SK-N-SH (cell line): Measurements from ENCODE around the gene ATF6B. TPM values are rescaled to one million over a fixed set of nuclear protein-coding genes. Genes with fewer than 3 reads are reported as not detected.

Experiments
- CTCF ChIA-PET: fragments of 300-600, 350-600 bp; formaldehyde crosslinking; extraction: SDS; loops from one replicate; lab custom pipeline; 2021; lab: Yijun Ruan, JAX
- POLR2A ChIA-PET: fragments of 350-600 bp; sonication (Branson Sonifier 250); formaldehyde crosslinking; extraction: SDS; loops from one replicate; lab custom pipeline; 2020; ENCODE audit warnings: antibody characterized with exemption, inconsistent platforms; lab: Yijun Ruan, JAX
- DNase-seq: peaks from one replicate; pipeline ENCODE4 v3.0.0; 2012
- H2AFZ ChIP-seq: fragments of 200-600 bp; sonication (generic); 2 replicates; pipeline ENCODE4 v1.8.1; 2016; ENCODE audit warnings: antibody characterized with exemption, mild to moderate bottlenecking, low read depth
- H3F3A ChIP-seq: fragments of 200-600 bp; sonication (generic); replicated peaks from 2 replicates; pipeline ENCODE3; 2016; ENCODE audit warnings: antibody characterized with exemption, mild to moderate bottlenecking; ENCODE audit not compliant: insufficient read depth
- H3K27ac ChIP-seq, 2 experiments: fragments of 200-500 bp in 1 of 2; fragments of 200-600 bp in 1 of 2; sonication (Bioruptor generic) in 1 of 2; sonication (generic), shearing (Covaris generic) in 1 of 2; 2 replicates each; pipeline versions ENCODE4 v1.5.1 to v1.6.1; 2014 to 2016; ENCODE audit warnings: low read depth in 2 of 2, inconsistent platforms in 1 of 2, low read length in 1 of 2, mild to moderate bottlenecking in 1 of 2, mixed read lengths in 1 of 2
- H3K27me3 ChIP-seq: fragments of 200-600 bp; sonication (generic), shearing (Covaris generic); 2 replicates; pipeline ENCODE4 v1.6.1; 2016; ENCODE audit warnings: mixed run types; ENCODE audit not compliant: insufficient read depth
- H3K36me3 ChIP-seq, 2 experiments: fragments of 200-500 bp in 1 of 2; fragments of 200-600 bp in 1 of 2; sonication (Bioruptor generic) in 1 of 2; sonication (generic) in 1 of 2; replicated peaks in 1 of 2; 2 replicates each; pipeline versions ENCODE3 to v1.5.1; 2014 to 2016; ENCODE audit warnings: low read length in 1 of 2, mild to moderate bottlenecking in 1 of 2; ENCODE audit not compliant: insufficient read depth in 2 of 2, control insufficient read depth in 1 of 2
- H3K4me1 ChIP-seq, 2 experiments: fragments of 200-500 bp in 1 of 2; fragments of 200-600 bp in 1 of 2; sonication (Bioruptor generic) in 1 of 2; sonication (generic), shearing (Covaris generic) in 1 of 2; 2 replicates each; pipeline versions ENCODE4 v1.5.1 to v1.6.1; 2014 to 2016; ENCODE audit warnings: low read depth in 1 of 2, low read length in 1 of 2, mixed run types in 1 of 2; ENCODE audit not compliant: insufficient read depth in 2 of 2, control insufficient read depth in 1 of 2
- H3K4me2 ChIP-seq: fragments of 200-600 bp; sonication (generic), shearing (Covaris generic); 2 replicates; pipeline ENCODE4 v1.6.1; 2017; ENCODE audit warnings: mixed run types
- H3K4me3 ChIP-seq, 2 experiments: fragments of 200-500 bp in 1 of 2; fragments of 200-600 bp in 1 of 2; sonication (Bioruptor generic) in 1 of 2; sonication (generic), shearing (Covaris generic) in 1 of 2; 2 replicates each; pipeline versions ENCODE4 v1.5.1 to v1.8.1; 2014 to 2016; ENCODE audit warnings: low read depth in 2 of 2, inconsistent platforms in 1 of 2, low read length in 1 of 2, mild to moderate bottlenecking in 1 of 2, mixed read lengths in 1 of 2, moderate library complexity in 1 of 2
- H3K79me2 ChIP-seq: fragments of 200-600 bp; sonication (generic); 2 replicates; pipeline ENCODE4 v1.8.1; 2017; ENCODE audit warnings: mild to moderate bottlenecking; ENCODE audit not compliant: insufficient read depth
- H3K9ac ChIP-seq: fragments of 200-600 bp; sonication (generic); 2 replicates; pipeline ENCODE4 v1.6.1; 2017; ENCODE audit warnings: mixed run types
- H3K9me2 ChIP-seq: fragments of 200-600 bp; sonication (generic); 2 replicates; pipeline ENCODE4 v1.6.1; 2017; ENCODE audit warnings: mixed run types
- H3K9me3 ChIP-seq: fragments of 200-600 bp; sonication (generic); 2 replicates; pipeline ENCODE4 v1.6.1; 2017; ENCODE audit warnings: mixed run types, mild to moderate bottlenecking, moderate library complexity
- H4K20me1 ChIP-seq: fragments of 200-600 bp; sonication (generic); 2 replicates; pipeline ENCODE4 v1.6.1; 2017; ENCODE audit warnings: mild to moderate bottlenecking, mixed run types; ENCODE audit not compliant: insufficient read depth
- CHD2 ChIP-seq: fragments of 150-350 bp; IDR thresholded peaks from 2 replicates; pipeline ENCODE4 v1.6.1; 2018; ENCODE audit warnings: low read length; ENCODE audit not compliant: partially characterized antibody
- EP300 ChIP-seq, 2 experiments: IDR thresholded peaks; 2 replicates each; pipeline versions ENCODE4 v1.4.0 to v1.6.1; 2012; ENCODE audit warnings: borderline replicate concordance in 1 of 2, low read depth in 1 of 2, low read length in 1 of 2
- GABPA ChIP-seq: IDR thresholded peaks from 2 replicates; pipeline ENCODE4 v1.4.0; 2012; ENCODE audit warnings: low read depth, mild to moderate bottlenecking
- GATA2 ChIP-seq: sonication (generic); formaldehyde crosslinking; IDR thresholded peaks from 2 replicates; pipeline ENCODE4 v1.5.0; 2020; ENCODE audit warnings: mild to moderate bottlenecking, missing genetic modification reagents
- MXI1 ChIP-seq: IDR thresholded peaks from 2 replicates; pipeline ENCODE4 v1.6.1; 2012; ENCODE audit warnings: mild to moderate bottlenecking, low read depth, low read length, improper control_type of control experiment
- RAD21 ChIP-seq: IDR thresholded peaks from 2 replicates; pipeline ENCODE4 v1.6.1; 2012; ENCODE audit warnings: mild to moderate bottlenecking, low read length
- RCOR1 ChIP-seq: fragments of 150-350 bp; IDR thresholded peaks from 2 replicates; pipeline ENCODE4 v1.6.1; 2017; ENCODE audit warnings: antibody characterized with exemption, low read length
- TEAD4 ChIP-seq: IDR thresholded peaks from 2 replicates; pipeline ENCODE4 v1.4.0; 2012; ENCODE audit warnings: mild to moderate bottlenecking, borderline replicate concordance; ENCODE audit not compliant: insufficient read depth
- WGBS: methylation state at CpG from one replicate; pipeline ENCODE4 v1.1.6; 2017; ENCODE audit warnings: low lambda C conversion rate; 5-methylcytosine and 5-hydroxymethylcytosine counted together
- polyA plus RNA-seq, 3 experiments: library from polyadenylated mRNA; depleted of rRNA; stranded (reverse); fragments of >200 nt; gene quantifications; 2 replicates each; pipeline ENCODE4 v1.2.3, GENCODE V29; 2012
- TF ChIP-seq, protein P1 (sequence below): fragments of 150-350 bp; IDR thresholded peaks from 2 replicates; pipeline ENCODE4 v1.6.1; 2016; ENCODE audit warnings: mild to moderate bottlenecking, low read depth, low read length
- TF ChIP-seq, protein P2 (sequence below): fragments of 200-600 bp; sonication (generic); IDR thresholded peaks from 2 replicates; pipeline ENCODE4 v1.6.1; 2017; ENCODE audit warnings: antibody characterized with exemption, mild to moderate bottlenecking, moderate library complexity

ATF6B gene
- polyA plus RNA-seq, 1 of the 3 experiments (the other 2 are of a cell fraction): 61.3 TPM

DNA sequence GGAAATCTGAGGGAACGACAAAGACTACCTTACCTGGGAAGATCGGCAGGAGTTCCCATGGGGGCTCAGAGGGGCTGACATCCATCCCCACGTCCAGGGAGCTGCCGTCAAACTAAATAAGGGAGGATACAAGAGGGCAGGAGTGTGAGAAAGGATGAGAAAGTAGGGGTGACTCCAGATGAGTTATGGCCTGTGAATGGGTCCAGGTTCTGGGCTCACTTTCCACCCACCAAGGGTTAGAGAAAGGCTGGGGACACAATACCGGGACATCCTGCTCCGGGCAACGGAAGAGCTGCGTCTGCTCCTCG lies 683 bp downstream of the ATF6B start:
- DNase-seq: no peak
- peak overlapping the region; percentile 75 to 92 for H3K4me3 ChIP-seq
- no peaks in the 10 kb centered on the region for H3K9me3 ChIP-seq
- peak overlapping the region; percentile 77 for H3K4me2 ChIP-seq
- H3K9ac ChIP-seq: peak overlapping the region; percentile 91
- H3K9me2 ChIP-seq: no peaks in the 10 kb centered on the region
- 8% methylated on average over 6 of the region's 9 CpGs for WGBS
- peaks cover 46% of the 10 kb centered on the region for H3K79me2 ChIP-seq
- ChIA-PET POLR2A (interaction anchor here (0.7 to 1.7 kb wide), 2 partner anchors 11 to 50 kb away, joined by 3 to 7 read pairs; no protein-coding TSS in a partner anchor), CTCF (interaction anchor here (0.8 to 6.2 kb wide), 4 partner anchors 10 to 826 kb away, joined by 3 to 43 read pairs (median 10); no protein-coding TSS in a partner anchor)
- no peaks in the 10 kb centered on the region for H3K27me3 ChIP-seq
- no peak overlapping the region; the same call in 1 of the 2 replicates for H2AFZ ChIP-seq
- H3K4me1 ChIP-seq: peaks cover 18 to 22% of the 10 kb centered on the region in 2 experiments; a peak in 3 of 4 replicates
- H3K27ac ChIP-seq: peak overlapping the region; percentile 12 to 95; a peak in 2 of 4 replicates
- TF ChIP-seq EP300 (IDR thresholded peaks at IDR 0.05; ENCODE audit: borderline replicate concordance in 1 of 2, low read depth in 1 of 2, low read length in 1 of 2) (no peak), RAD21 (no peak), TEAD4 (no peak), RCOR1 (no peak), CHD2 (no peak), MXI1 (no peak), GABPA (no peak)
- TF ChIP-seq, protein P1, sequence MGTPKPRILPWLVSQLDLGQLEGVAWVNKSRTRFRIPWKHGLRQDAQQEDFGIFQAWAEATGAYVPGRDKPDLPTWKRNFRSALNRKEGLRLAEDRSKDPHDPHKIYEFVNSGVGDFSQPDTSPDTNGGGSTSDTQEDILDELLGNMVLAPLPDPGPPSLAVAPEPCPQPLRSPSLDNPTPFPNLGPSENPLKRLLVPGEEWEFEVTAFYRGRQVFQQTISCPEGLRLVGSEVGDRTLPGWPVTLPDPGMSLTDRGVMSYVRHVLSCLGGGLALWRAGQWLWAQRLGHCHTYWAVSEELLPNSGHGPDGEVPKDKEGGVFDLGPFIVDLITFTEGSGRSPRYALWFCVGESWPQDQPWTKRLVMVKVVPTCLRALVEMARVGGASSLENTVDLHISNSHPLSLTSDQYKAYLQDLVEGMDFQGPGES: no peak
- TF ChIP-seq, protein P2, sequence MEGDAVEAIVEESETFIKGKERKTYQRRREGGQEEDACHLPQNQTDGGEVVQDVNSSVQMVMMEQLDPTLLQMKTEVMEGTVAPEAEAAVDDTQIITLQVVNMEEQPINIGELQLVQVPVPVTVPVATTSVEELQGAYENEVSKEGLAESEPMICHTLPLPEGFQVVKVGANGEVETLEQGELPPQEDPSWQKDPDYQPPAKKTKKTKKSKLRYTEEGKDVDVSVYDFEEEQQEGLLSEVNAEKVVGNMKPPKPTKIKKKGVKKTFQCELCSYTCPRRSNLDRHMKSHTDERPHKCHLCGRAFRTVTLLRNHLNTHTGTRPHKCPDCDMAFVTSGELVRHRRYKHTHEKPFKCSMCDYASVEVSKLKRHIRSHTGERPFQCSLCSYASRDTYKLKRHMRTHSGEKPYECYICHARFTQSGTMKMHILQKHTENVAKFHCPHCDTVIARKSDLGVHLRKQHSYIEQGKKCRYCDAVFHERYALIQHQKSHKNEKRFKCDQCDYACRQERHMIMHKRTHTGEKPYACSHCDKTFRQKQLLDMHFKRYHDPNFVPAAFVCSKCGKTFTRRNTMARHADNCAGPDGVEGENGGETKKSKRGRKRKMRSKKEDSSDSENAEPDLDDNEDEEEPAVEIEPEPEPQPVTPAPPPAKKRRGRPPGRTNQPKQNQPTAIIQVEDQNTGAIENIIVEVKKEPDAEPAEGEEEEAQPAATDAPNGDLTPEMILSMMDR: no peak
- H3F3A ChIP-seq: peaks cover 5% of the 10 kb centered on the region
- H4K20me1 ChIP-seq: no peaks in the 10 kb centered on the region
- H3K36me3 ChIP-seq: peaks cover 11 to 13% of the 10 kb centered on the region in 2 experiments

DNA sequence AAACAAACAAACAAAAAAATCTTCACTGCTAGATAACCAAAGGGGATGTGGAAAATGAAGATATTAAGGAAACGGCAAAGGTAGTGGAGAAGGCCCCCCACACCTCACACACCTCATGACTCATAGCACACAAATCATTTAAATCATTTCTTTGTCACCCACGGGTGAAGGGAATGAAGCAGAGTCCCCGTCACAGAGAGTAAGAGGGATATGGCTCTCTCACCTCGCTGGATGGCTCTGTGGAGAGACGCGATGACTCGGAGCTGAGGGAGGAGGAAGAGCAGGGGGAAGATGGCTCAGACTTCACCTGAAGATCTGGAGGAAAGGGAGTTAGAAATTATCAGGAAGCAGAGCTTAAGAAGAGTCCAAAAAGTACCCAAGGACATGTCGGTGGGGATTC lies 1.2 kb downstream of the ATF6B start:
- Histone ChIP-seq H3K9me2 (no peaks in the 10 kb centered on the region), H3K4me3 (peak overlapping the region; percentile 75 to 92), H3K4me2 (peak overlapping the region; percentile 77), H3K36me3 (peaks cover 13 to 16% of the 10 kb centered on the region in 2 experiments), H3K79me2 (peaks cover 49% of the 10 kb centered on the region)
- CTCF ChIA-PET: interaction anchor here (0.8 to 6.2 kb wide), 4 partner anchors 9 to 827 kb away, joined by 3 to 43 read pairs (median 10); no protein-coding TSS in a partner anchor
- WGBS: 61% methylated on average over 8 of the region's 8 CpGs
- TF ChIP-seq GATA2 (CRISPR knock-in tag): no peak
- TF ChIP-seq, all 33 proteins: peak for 0
- no peaks in the 10 kb centered on the region for H3K27me3 ChIP-seq
- POLR2A ChIA-PET: interaction anchor here (0.7 to 1.7 kb wide), 2 partner anchors 10 to 50 kb away, joined by 3 to 7 read pairs; no protein-coding TSS in a partner anchor
- H3K9me3 ChIP-seq: no peaks in the 10 kb centered on the region
- no peak overlapping the region for H2AFZ ChIP-seq
- H3K27ac ChIP-seq: no peak overlapping the region
- peak overlapping the region; percentile 91 for H3K9ac ChIP-seq
- peaks cover 18 to 22% of the 10 kb centered on the region in 2 experiments; a peak in 3 of 4 replicates for H3K4me1 ChIP-seq
- peaks cover 5% of the 10 kb centered on the region for H3F3A ChIP-seq
- DNase-seq: no peak
- H4K20me1 ChIP-seq: no peaks in the 10 kb centered on the region
